HL-60/S4 (cell line): ENCODE results near the gene GEMIN5.

ENCODE experiments used
- in situ Hi-C: fragments of 300-500 bp; cut with MboI; formaldehyde crosslinking; loops from 2 replicates; pipeline ENCODE4 v1.14.3; 2022; ENCODE audit warnings: low sequenced_read_pairs

Gene GEMIN5

GRCh38 chr5:154885439-154885838, 52.6 kb downstream of the GEMIN5 start:
- in situ Hi-C loops = no loop called here

GRCh38 chr5:154884424-154884823, 53.6 kb downstream of the GEMIN5 start:
- in situ Hi-C loops = no loop called here

GRCh38 chr5:154881986-154882385, 56.0 kb downstream of the GEMIN5 start:
- in situ Hi-C loops = no loop called here

GRCh38 chr5:154878642-154879335, 59.2 kb downstream of the GEMIN5 start:
- in situ Hi-C loops = no loop called here

DNA sequence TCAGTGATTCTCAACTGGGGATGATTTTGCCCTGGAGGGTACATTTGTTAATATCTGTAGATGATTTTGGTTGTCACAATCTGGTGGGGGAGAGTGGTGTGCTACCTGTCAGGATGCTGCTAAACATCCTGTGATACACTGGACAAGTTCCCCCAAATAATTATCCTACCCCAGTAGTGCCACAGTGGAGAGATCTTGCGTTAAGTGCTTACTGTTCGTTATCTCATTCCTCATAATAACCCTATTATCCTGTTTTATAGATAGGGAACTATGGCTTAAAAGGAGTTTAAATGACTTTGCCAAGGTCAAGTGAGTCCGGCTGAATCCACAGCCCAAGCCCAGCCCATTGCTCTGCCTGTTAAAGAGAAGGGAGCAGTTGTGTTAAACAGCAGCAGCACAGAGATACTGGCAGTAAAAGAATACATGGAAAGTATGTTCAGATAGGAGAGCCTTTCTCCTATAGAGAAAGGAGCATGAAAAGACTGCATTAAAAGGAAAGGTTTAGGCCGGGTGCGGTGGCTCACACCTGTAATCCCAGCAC, 64.2 kb downstream of the GEMIN5 start:
- in situ Hi-C loops = no loop called here

DNA sequence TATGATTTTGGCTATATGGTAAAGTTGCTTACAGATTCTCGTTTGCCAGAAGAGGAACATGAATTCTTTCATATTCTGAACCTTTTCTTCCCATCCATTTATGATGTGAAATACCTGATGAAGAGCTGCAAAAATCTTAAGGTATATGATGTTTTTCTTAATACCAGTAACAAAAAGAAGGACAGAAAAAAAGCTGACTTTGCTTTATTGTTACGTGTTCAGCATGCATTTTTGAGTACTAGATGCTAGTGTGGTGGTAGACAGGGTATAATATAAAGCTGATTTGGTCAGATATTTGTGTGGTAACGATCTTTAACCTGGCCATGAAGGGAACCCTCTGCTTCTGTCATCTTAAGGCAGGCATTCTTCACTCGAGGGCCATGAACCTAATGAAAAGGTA, 66.3 kb downstream of the GEMIN5 start:
- in situ Hi-C loops = no loop called here

DNA sequence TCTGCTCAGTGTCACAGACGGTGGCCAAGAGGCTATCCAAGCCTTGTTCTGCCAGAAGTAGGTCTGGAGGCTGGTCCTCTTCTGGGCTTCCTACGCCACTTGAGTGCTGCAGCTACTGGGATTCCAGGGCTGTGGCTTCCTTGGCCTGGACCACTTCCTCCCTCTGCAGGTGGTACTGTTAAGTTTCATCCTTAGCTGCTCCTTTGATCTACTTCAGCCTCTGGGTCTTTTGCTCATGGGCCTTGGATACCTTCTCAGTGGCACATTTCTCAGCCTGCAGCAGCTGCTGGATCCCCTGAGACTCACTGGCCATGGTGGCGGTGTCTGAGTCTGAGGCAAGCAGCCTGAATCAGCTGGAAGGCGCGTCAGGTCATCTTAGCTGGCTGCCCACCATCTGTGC, 69.3 kb downstream of the GEMIN5 start:
- in situ Hi-C loops = no loop called here

- in situ Hi-C loops = no loop called here
Observed at GRCh38 chr5:154866841-154867240, 71.2 kb downstream of the GEMIN5 start.

GRCh38 chr5:154865466-154866184, 72.4 kb downstream of the GEMIN5 start:
- in situ Hi-C loops = no loop called here

- in situ Hi-C loops = no loop called here
Observed at GRCh38 chr5:154863291-154864080, 74.5 kb downstream of the GEMIN5 start.

DNA sequence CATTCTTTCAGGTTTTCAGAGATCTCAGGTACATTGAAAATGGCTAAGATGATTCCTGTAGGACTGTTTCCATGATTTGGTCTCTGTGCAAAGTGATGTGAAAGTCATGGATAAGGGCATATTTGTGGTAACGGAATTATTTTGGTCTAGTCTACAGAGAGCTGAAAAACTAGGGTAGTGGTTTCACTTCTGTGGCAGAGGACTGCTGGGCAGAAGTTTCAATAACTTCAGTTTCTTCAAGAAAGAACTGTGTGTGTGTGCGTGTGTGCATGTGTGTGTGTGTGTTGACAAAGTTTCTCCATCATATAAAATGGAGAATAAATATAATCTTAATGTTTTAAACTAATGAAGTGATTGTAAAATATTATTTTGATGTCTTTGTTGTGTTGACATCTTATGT, 75.2 kb downstream of the GEMIN5 start:
- in situ Hi-C loops = no loop called here

DNA sequence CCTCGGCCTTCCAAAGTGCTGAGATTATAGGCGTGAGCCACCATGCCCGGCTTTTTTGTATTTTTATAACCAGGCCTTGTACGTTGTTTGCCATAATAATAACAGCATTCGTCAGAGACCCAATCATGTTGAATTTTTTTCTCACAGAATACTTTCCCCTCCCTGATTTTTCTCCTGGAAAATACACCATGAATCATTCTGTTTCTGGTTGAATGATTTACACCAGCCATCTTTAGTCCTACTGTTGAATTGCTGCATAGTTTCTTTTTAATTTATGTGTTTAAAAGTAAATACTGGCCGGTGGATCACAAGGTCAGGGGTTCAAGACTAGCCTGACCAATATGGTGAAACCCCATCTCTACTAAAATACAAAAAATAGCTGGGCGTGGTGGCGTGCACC, 76.1 kb downstream of the GEMIN5 start:
- in situ Hi-C loops = no loop called here

DNA sequence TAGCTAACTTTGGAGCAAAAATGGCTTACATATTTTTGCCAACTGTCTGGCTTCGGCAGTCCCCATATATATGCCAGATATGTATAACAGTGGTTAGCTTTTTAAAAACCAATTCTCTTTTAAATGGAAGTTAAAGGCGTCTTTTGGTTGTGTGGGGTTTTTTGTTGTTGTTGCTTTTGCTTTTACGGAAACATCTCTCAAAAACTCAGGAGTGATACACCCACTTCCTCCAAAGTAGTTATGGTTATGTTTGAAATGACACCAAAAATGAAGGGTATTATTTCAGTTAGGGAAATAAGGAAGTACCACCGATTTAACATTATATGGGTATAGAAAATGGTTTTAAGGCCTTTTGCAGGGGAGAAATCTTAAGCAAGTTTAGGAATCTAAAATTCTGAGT, 77.2 kb downstream of the GEMIN5 start:
- in situ Hi-C loops = no loop called here

DNA sequence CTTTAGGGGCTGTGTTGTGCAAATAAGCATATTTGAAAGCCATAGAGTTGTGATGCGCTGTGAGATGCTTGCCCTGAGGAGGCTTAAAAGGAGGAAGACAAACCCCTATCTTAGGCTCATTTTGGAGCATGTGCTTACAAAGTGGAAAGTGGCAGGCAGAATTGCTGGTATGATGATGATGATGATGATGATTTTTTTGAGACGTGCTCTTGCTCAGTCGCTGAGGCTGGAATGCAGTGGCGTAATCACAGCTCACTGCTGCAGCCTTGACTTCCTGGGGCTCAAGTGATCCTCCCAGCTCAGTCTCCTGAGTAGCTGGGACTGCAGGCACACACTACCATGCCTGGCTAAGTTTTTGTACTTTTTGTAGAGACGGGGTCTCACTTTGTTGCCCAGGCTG, 77.9 kb downstream of the GEMIN5 start:
- in situ Hi-C loops = no loop called here

DNA sequence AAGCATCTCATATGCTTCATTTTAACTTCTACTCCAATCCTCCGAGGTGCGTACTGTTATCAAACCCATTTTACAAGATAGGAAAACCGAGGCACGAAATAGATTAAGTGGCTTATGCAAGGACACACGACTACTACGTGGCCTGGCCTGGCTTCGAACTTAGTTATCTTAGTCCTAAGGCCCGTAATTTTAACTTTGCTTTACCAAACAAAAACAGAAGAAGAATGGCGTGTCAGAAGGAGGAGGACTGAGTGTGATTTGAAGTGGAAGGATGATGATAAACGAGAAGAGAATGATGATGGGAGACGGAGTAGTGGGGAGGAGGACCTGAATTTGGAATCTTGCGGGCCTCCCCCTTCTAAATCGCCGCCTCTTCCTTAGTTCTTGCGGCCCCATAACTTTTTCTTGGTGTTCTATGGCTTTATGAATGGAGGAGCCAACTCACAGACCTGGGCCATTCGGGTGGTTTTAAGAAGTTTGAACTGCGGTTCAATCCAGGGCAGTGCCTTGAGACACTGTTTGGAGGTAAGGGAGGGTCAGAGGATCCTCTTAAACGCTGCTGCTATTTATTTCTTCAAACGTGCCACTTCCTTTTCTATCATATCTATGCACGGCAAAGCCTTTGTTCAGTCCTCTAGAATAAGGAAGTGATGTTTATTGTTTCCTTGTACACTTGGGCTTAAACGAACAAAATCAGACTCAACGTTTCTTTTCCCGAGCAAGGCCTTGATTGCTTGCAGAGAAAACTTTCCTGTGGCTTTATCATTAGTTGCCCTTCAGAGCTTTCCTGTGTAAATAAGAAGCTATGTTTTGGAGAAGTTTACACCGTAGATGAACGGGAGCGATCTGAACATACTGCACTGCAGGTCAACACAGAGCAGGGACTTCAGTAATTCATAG, 78.8 kb downstream of the GEMIN5 start:
- in situ Hi-C loops = no loop called here

DNA sequence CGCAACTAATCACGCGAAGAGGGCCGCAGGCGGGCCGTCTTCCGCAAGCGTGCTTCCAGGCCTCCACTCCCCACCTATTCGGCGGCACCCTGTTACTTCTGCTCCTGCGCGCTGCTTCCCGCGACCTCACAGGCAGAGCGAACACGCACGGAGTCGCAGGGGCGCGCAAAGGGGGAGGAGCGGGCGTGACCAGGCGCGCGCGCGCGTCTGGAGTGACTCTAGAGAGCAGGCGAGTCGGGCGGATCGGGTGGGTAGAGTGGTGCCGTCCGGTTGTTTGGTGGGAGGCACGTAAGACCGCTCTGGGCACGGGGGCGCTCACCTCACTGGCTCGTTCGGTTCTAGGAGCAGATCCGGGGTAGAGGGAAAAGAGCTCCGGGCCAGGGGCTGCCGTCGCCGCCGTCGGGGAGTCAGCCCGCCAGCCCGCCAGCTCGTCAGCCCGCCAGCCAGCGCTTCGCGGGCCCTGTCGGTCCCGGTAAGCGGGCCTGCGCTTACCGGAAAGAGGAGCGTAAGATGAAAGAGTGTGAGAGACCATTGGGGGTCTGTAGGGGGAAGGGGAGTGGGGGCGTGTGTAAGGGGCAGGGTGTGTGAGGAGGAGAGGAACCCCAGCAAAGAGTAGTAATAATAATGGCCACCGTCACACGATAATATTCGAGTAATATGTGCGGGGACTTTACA, 79.6 kb downstream of the GEMIN5 start, which contains the start of gene CNOT8:
TSS of gene CNOT8 (plus strand) at position 331 of the 675 bp plus-strand sequence. CDS start 4,652 bp downstream, outside the sequence.
- in situ Hi-C loops = no loop called here

DNA sequence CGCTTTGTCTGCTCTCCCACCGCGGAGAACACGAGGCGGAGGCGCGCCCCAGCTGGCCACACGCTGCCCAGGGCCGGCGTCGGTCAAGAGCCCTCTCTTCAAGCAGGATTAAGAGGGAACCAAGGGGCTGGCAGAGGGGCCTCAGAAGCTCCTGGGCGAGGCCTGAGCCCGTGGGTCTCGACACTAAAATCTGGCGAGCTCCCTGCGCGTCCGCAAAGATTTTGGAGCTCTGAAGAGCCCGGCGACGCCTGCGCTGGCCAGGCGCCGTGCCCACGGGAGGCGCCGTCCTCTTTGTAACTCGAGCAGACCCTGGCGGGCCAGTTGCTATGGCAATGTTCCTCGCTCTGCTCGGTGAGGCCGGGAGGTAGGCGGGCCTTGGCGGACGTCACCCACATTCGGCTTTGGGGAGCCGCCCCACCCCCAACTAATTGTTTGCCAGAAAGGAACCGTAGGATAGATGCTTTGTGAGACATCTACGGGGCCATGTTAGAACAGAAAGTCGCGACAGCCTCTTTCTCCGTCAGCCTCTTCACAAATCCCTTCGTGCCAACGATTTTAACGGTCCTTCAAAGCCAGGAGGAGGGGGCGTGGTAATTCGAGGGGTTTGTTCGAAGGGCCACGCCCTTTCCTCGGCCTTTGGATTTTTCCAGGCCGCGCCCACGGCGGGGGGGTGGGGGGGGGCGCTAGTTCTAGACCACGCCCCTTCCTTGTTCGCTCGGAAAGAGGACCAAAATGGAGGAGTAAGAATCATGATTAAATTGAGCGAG, 80.3 kb downstream of the GEMIN5 start:
- in situ Hi-C loops = no loop called here

DNA sequence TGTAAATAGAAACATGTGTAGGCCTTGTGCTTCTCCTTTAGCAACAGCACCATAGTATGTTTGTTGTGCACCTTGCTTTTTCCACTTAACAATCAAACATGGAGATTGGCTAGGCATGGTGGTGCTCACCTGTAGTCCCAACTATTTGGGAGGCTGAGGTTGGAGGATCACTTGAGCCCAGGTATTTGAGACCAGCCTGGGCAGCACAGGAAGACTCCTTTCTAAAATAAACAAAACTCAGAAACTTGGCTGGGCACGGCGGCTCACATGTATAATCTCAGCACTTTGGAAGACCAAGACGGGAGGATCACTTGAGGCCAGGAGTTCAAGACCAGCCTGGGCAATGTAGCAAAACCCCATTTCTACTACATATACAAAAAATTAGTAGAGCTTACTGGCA, 86.7 kb downstream of the GEMIN5 start:
- in situ Hi-C loops = no loop called here
